IMR-90 (cell line): ENCODE data around the gene IL36RN. TPM values are rescaled to one million over a fixed set of nuclear protein-coding genes. Genes with fewer than 3 reads are reported as not detected.

Source experiments
- ATAC-seq: fragments of 200-7000 bp; cut with Tn5 transposase; 2 replicates; pipeline ENCODE4 v1.9.1; 2020; ENCODE audit warnings: low read depth, mild to moderate bottlenecking, moderate library complexity
- BruUV-seq: library from RNA; stranded (reverse); fragments of 400-500 nt; replicated peaks from 2 replicates; lab custom pipeline; 2021; lab: Mats Ljungman, UMichigan
- CTCF ChIA-PET: fragments of 300-600 bp; formaldehyde crosslinking; extraction: SDS; loops from one replicate; lab custom pipeline; 2021; ENCODE audit warnings: antibody characterized with exemption; lab: Yijun Ruan, JAX
- POLR2A ChIA-PET: fragments of 300-600 bp; sonication (Branson Sonifier 250); formaldehyde crosslinking; loops from one replicate; lab custom pipeline; 2022; ENCODE audit warnings: antibody characterized with exemption; ENCODE audit not compliant: unreplicated experiment; lab: Charles Lee
- DNase-seq: peaks from one replicate; pipeline ENCODE4 v3.0.0; 2013
- H2AFZ ChIP-seq: replicated peaks from 2 replicates; pipeline ENCODE3; 2013; ENCODE audit warnings: low read length, mild to moderate bottlenecking; ENCODE audit not compliant: poor library complexity
- H2AK5ac ChIP-seq: 2 replicates; pipeline ENCODE4 v1.6.1; 2013; ENCODE audit warnings: low read depth, low read length, inconsistent platforms
- H2AK9ac ChIP-seq: replicated peaks from 2 replicates; pipeline ENCODE3; 2013; ENCODE audit warnings: mild to moderate bottlenecking, low read depth, low read length, moderate library complexity; ENCODE audit not compliant: poor library complexity
- H2BK120ac ChIP-seq: 2 replicates; pipeline ENCODE4 v1.6.1; 2013; ENCODE audit warnings: low read depth, low read length, inconsistent platforms
- H2BK15ac ChIP-seq: 3 replicates; pipeline ENCODE4 v1.6.1; 2013; ENCODE audit warnings: low read depth, low read length, inconsistent platforms
- H2BK20ac ChIP-seq: 2 replicates; pipeline ENCODE4 v1.6.1; 2013; ENCODE audit warnings: low read depth, mild to moderate bottlenecking, inconsistent platforms, low read length, moderate library complexity
- H2BK5ac ChIP-seq: 2 replicates; pipeline ENCODE4 v1.6.1; 2013; ENCODE audit warnings: mild to moderate bottlenecking, low read depth, low read length, inconsistent platforms; ENCODE audit not compliant: poor library complexity, severe bottlenecking
- H3K14ac ChIP-seq: replicated peaks from 2 replicates; pipeline ENCODE4 v1.6.1; 2013; ENCODE audit warnings: low read depth, low read length, inconsistent platforms
- H3K18ac ChIP-seq: 2 replicates; pipeline ENCODE4 v1.6.1; 2013; ENCODE audit warnings: low read depth, low read length, control low read depth
- H3K23ac ChIP-seq: 2 replicates; pipeline ENCODE4 v1.6.1; 2013; ENCODE audit warnings: low read depth, low read length, inconsistent platforms
- H3K27ac ChIP-seq: 2 replicates; pipeline ENCODE4 v1.5.1; 2013; ENCODE audit warnings: mild to moderate bottlenecking, control low read depth, low read length; ENCODE audit not compliant: insufficient read depth
- H3K27me3 ChIP-seq: 2 replicates; pipeline ENCODE4 v1.6.1; 2013; ENCODE audit warnings: low read length; ENCODE audit not compliant: control insufficient read depth, insufficient read depth
- H3K36me3 ChIP-seq: 2 replicates; pipeline ENCODE4 v1.6.1; 2013; ENCODE audit warnings: low read length, mixed read lengths; ENCODE audit not compliant: control insufficient read depth, insufficient read depth
- H3K4ac ChIP-seq: 2 replicates; pipeline ENCODE4 v1.6.1; 2013; ENCODE audit warnings: low read depth, low read length, inconsistent platforms
- H3K4me1 ChIP-seq: 2 replicates; pipeline ENCODE4 v1.6.1; 2013; ENCODE audit warnings: low read length, mixed read lengths; ENCODE audit not compliant: control insufficient read depth, insufficient read depth
- H3K4me2 ChIP-seq: 2 replicates; pipeline ENCODE4 v1.6.1; 2013; ENCODE audit warnings: low read depth, mild to moderate bottlenecking, control low read depth, low read length, moderate library complexity
- H3K4me3 ChIP-seq: 2 replicates; pipeline ENCODE4 v1.5.1; 2013; ENCODE audit warnings: low read depth, mild to moderate bottlenecking, control low read depth, low read length, moderate library complexity; ENCODE audit not compliant: insufficient read depth
- H3K56ac ChIP-seq: 2 replicates; pipeline ENCODE4 v1.6.1; 2013; ENCODE audit warnings: low read length, inconsistent platforms; ENCODE audit not compliant: insufficient read depth; ENCODE audit errors: extremely low read depth
- H3K79me1 ChIP-seq, 2 experiments: 2 replicates each; pipeline ENCODE4 v1.6.1; 2013; ENCODE audit warnings: low read length in 2 of 2, inconsistent platforms in 1 of 2, low read depth in 1 of 2
- H3K9ac ChIP-seq: 2 replicates; pipeline ENCODE4 v1.6.1; 2013; ENCODE audit warnings: low read depth, low read length, control low read depth
- H3K9me1 ChIP-seq: 2 replicates; pipeline ENCODE4 v1.6.1; 2013; ENCODE audit warnings: low read length, inconsistent platforms; ENCODE audit not compliant: insufficient read depth
- H3K9me3 ChIP-seq: 2 replicates; pipeline ENCODE4 v1.6.1; 2013; ENCODE audit warnings: low read length; ENCODE audit not compliant: control insufficient read depth, insufficient read depth
- H4K20me1 ChIP-seq: 2 replicates; pipeline ENCODE4 v1.6.1; 2013; ENCODE audit warnings: low read length, inconsistent platforms; ENCODE audit not compliant: insufficient read depth
- H4K5ac ChIP-seq: 2 replicates; pipeline ENCODE4 v1.6.1; 2013; ENCODE audit warnings: mild to moderate bottlenecking, low read depth, low read length, control low read depth
- H4K8ac ChIP-seq, 2 experiments: 2 replicates each; pipeline ENCODE4 v1.6.1; 2013; ENCODE audit warnings: low read depth in 2 of 2, low read length in 2 of 2, control low read depth in 1 of 2, inconsistent platforms in 1 of 2
- H4K91ac ChIP-seq: 2 replicates; pipeline ENCODE4 v1.6.1; 2013; ENCODE audit warnings: low read depth, low read length, inconsistent platforms; ENCODE audit not compliant: insufficient read depth
- CHD1 ChIP-seq: IDR thresholded peaks from 2 replicates; pipeline ENCODE4 v1.6.1; 2012; ENCODE audit warnings: low read depth, low read length, improper control_type of control experiment
- FOS ChIP-seq: fragments of 150-350 bp; IDR thresholded peaks from 2 replicates; pipeline ENCODE4 v1.6.1; 2016; ENCODE audit warnings: low read depth, low read length
- MAFK ChIP-seq: IDR thresholded peaks from 2 replicates; pipeline ENCODE4 v1.6.1; 2012; ENCODE audit warnings: low read depth, low read length, improper control_type of control experiment
- POLR2A ChIP-seq: IDR thresholded peaks from 2 replicates; pipeline ENCODE4 v1.6.1; 2012; ENCODE audit warnings: mild to moderate bottlenecking, low read depth, low read length
- RFX5 ChIP-seq: IDR thresholded peaks from 2 replicates; pipeline ENCODE4 v1.8.0; 2012; ENCODE audit warnings: low read depth, mild to moderate bottlenecking, low read length, moderate library complexity
- SMC3 ChIP-seq: fragments of 150-350 bp; IDR thresholded peaks from 2 replicates; pipeline ENCODE4 v1.6.1; 2016; ENCODE audit warnings: low read depth, mild to moderate bottlenecking, antibody characterized with exemption, low read length, moderate library complexity
- USF2 ChIP-seq: fragments of 150-350 bp; IDR thresholded peaks from 2 replicates; pipeline ENCODE4 v1.6.1; 2017; ENCODE audit warnings: mild to moderate bottlenecking, antibody characterized with exemption, low read length, low read depth
- WGBS, 2 experiments: methylation state at CpG; one replicate each; pipeline versions ENCODE4 v1.1.5 to v1.1.7; 2013; ENCODE audit warnings: missing lambda C conversion rate in 2 of 2; ENCODE audit not compliant: insufficient read length in 1 of 2; ENCODE audit errors: extremely low coverage in 2 of 2; 5-methylcytosine and 5-hydroxymethylcytosine counted together
- dilution Hi-C: fragments of 300-500 bp; cut with HindIII; formaldehyde crosslinking; loops from one replicate; pipeline ENCODE4 v1.14.3; 2018; ENCODE audit warnings: low sequenced_read_pairs; ENCODE audit not compliant: unreplicated experiment
- in situ Hi-C: fragments of 300-500 bp; cut with MboI; formaldehyde crosslinking; loops from 3 replicates; pipeline ENCODE4 v1.14.3; 2019; ENCODE audit warnings: low sequenced_read_pairs, inconsistent platforms, mixed read lengths
- intact Hi-C: fragments of 100-400 bp; cut with micrococcal nuclease; formaldehyde crosslinking; loops from 2 replicates; pipeline ENCODE4 v1.10.0; 2022
- polyA plus RNA-seq, 3 experiments: library from polyadenylated mRNA; depleted of rRNA; stranded (reverse); fragments of >200 nt; gene quantifications; 2 replicates each; pipeline ENCODE4 v1.2.3, GENCODE V29; 2012; ENCODE audit warnings: low replicate concordance in 1 of 3
- total RNA-seq: library from RNA; depleted of rRNA; stranded (reverse); fragments of >200 nt; gene quantifications from 2 replicates; pipeline ENCODE4 v1.2.3, GENCODE V29; 2012

Gene IL36RN
- total and polyA plus RNA-seq, 2 of the 4 experiments (the other 2 are of a cell fraction): not detected

- POLR2A ChIA-PET: no interaction called here
- BruUV-seq: no TSS peak
- ATAC-seq (no peak), DNase-seq (no peak)
- Histone ChIP-seq H3K36me3 (no peaks in the 10 kb centered on the region), H3K18ac (no peak overlapping the region), H2BK5ac (no peak overlapping the region), H3K27me3 (peaks cover 5% of the 10 kb centered on the region), H3K23ac (no peak overlapping the region), H4K5ac (no peak overlapping the region), H2BK120ac (no peak overlapping the region), H3K9me1 (no peaks in the 10 kb centered on the region), H3K9me3 (no peaks in the 10 kb centered on the region), H3K4me3 (no peak overlapping the region), H2AK9ac (no peak overlapping the region), H3K14ac (no peak overlapping the region), H3K56ac (no peak overlapping the region), H4K91ac (no peak overlapping the region), H2AK5ac (no peak overlapping the region), H3K4ac (no peak overlapping the region), H4K8ac (no peak overlapping the region), H3K4me1 (no peaks in the 10 kb centered on the region), H3K4me2 (no peak overlapping the region), H2AFZ (no peak overlapping the region), H2BK20ac (no peak overlapping the region), H4K20me1 (no peaks in the 10 kb centered on the region), H3K9ac (no peak overlapping the region), H3K27ac (no peak overlapping the region), H2BK15ac (no peak overlapping the region), H3K79me1 (no peaks in the 10 kb centered on the region)
- intact Hi-C loops: no loop called here
- dilution Hi-C loops: no loop called here
- TF ChIP-seq MAFK: no peak
- TF ChIP-seq USF2: no peak
- no peak for TF ChIP-seq FOS
- TF ChIP-seq SMC3: no peak
- TF ChIP-seq POLR2A: no peak
- TF ChIP-seq RFX5: no peak
- no peak for TF ChIP-seq CHD1
- CTCF ChIA-PET: no interaction called here
- no CpG with 5 or more reads among the region's 2 CpGs for WGBS, 2 experiments
- in situ Hi-C loops: no loop called here
These were observed 9.3 kb downstream of the IL36RN start for GRCh38 chr2:113068249-113068648.
